Measurements from ENCODE around the gene TMEM131.

The TMEM131 gene

DNA sequence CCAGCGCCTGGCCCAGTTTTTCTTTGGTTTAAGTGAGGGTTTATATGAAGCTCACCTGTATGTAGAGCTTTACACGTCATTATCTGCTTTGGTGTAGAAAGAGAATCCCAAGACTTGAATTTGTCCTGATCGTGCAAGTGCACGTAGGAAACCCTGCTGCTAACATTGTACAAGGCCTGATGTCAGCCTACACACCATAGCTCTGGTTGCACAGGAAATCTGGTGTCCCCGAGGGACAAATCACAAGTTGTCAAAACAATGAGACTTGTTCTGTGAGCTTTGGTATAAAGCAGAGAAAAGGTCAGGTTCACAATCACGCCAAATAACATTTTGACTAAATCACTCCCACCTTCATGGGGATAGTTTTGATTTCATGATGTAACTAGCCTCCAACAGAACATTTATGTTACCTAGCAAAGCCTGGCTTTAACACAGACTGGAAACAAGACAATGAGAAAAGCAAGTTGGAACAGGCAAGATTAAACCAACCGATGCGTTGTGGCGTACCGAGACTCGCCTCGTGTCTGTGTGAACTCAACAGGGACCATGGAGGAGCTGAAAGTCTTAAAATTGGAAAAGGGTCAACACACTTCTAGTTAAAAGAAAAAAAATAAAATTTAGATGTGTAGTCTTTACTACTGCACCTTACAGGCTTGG, 240.9 kb downstream of the TMEM131 start:
- peaks cover 2% of the 10 kb centered on the region for H3K4me1 ChIP-seq (ENCODE audit: control insufficient read depth, insufficient read depth, low read length)
- H3K27ac ChIP-seq (ENCODE audit: low read length): no peak overlapping the region
- H3K9me3 ChIP-seq (ENCODE audit: control insufficient read depth, insufficient read depth, low read length): no peaks in the 10 kb centered on the region
- H3K36me3 ChIP-seq (ENCODE audit: control insufficient read depth, insufficient read depth, low read length): 0 out of 2 replicates have a peak, but pooled peaks cover 2% of the 10 kb centered on the region
- H3K4me3 ChIP-seq (ENCODE audit: low read length): no peak overlapping the region
- no CpG with 5 or more reads among the region's 12 CpGs for WGBS (ENCODE audit: insufficient coverage, insufficient read length)
- no peaks in the 10 kb centered on the region for H3K27me3 ChIP-seq (ENCODE audit: control insufficient read depth, insufficient read depth, low read length)
- DNase-seq (ENCODE audit: low read depth, low spot score): no peak

DNA sequence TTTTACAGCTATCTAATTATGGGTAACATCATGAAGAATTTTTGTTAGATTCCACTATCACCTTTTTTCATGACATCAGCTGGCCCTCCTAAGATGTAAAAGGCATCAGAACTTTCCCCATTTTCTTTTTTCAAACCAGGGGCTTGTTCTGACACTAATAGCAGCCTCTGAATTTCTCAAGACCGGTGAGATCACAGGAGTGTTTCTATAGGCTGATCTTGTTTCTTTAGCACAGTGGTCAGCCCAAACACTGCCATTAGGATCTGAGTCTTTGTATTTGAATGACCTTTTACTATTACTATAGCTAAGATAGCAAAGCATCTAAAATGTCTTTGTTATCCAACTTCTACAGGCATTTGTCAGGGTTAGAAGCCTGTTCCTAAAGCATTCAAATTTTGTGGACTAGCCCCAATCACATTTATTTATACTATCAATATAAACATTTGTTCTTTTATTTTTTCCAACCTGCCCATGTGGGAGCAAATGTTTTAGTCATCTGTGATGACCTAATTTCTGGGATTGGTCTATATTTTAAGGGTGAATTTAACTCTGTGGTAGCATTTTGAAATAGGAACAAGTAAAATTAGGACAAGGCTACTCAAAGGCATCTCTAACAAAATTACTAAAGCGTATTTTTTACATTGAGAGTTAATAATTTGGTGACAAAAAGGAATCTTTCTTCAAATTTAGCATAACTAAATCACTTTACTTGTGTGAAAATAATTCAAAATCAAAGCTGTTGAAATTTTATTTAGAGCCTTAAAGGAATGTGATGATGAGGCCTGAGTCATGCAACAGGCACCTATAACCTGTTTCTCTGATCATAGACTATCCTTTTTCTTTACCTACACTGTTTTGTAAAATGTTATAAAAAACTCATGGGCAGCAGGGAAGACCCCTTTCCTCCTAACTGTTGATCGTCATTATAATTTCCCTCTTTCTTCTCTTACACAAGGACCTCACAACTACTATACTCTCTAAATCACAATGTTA, 243.1 kb downstream of the TMEM131 start:
- Histone ChIP-seq H3K9me3 (ENCODE audit: control insufficient read depth, insufficient read depth, low read length) (no peaks in the 10 kb centered on the region), H3K27me3 (ENCODE audit: control insufficient read depth, insufficient read depth, low read length) (no peaks in the 10 kb centered on the region), H3K27ac (ENCODE audit: low read length) (no peak overlapping the region), H3K4me1 (ENCODE audit: control insufficient read depth, insufficient read depth, low read length) (peaks cover 5% of the 10 kb centered on the region), H3K4me3 (ENCODE audit: low read length) (no peak overlapping the region), H3K36me3 (ENCODE audit: control insufficient read depth, insufficient read depth, low read length) (0 out of 2 replicates have a peak, but pooled peaks cover 2% of the 10 kb centered on the region)
- DNase-seq (ENCODE audit: low read depth, low spot score): no peak
- WGBS (ENCODE audit: insufficient coverage, insufficient read length): 100% methylated on average over 1 of the region's 3 CpGs

DNA sequence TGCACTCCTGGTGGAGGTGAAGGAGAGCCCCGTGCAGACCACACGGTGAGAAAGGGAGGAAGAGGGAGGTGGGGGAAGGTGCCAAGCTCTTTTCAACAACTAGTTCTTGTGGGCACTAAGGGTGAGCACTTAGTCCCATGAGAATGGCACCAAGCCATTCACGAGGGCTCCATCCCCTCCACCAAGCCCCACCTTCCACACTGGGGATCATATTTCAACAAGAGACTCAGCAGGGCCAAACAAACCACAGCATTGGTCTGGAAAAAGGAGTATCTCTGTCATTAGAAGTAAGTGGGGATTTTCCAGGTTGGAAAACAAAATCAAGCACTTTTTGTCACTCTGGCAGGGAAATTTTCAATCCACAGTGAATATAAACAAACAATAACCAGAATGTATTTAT, 244.0 kb downstream of the TMEM131 start:
- H3K36me3 ChIP-seq (ENCODE audit: control insufficient read depth, insufficient read depth, low read length): no peaks in the 10 kb centered on the region
- WGBS (ENCODE audit: insufficient coverage, insufficient read length): no CpG with 5 or more reads among the region's 3 CpGs
- no peak for DNase-seq (ENCODE audit: low read depth, low spot score)
- no peaks in the 10 kb centered on the region for H3K9me3 ChIP-seq (ENCODE audit: control insufficient read depth, insufficient read depth, low read length)
- no peak overlapping the region for H3K27ac ChIP-seq (ENCODE audit: low read length)
- H3K27me3 ChIP-seq (ENCODE audit: control insufficient read depth, insufficient read depth, low read length): no peaks in the 10 kb centered on the region
- H3K4me3 ChIP-seq (ENCODE audit: low read length): no peak overlapping the region
- peaks cover 5% of the 10 kb centered on the region for H3K4me1 ChIP-seq (ENCODE audit: control insufficient read depth, insufficient read depth, low read length)

DNA sequence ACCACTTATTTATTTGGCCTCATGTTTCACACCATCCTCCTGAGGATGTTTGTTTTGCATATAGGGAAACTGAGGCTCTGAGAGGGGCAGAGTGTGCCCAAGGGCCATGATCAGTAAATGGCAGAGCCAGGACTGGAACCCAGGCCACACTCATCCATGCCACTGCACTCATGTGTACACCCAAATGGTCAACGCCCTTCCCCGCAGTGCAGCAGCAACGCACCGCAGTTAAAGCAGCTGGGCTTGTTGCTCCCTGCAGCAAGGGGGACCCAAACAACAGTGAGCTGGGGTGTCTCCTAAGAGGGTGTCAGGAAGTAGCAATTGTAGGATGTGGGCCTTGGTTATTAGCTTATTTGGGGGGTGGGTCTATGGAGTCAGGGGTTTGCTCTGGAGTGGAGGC, 245.7 kb downstream of the TMEM131 start:
- Histone ChIP-seq H3K27me3 (ENCODE audit: control insufficient read depth, insufficient read depth, low read length) (no peaks in the 10 kb centered on the region), H3K9me3 (ENCODE audit: control insufficient read depth, insufficient read depth, low read length) (no peaks in the 10 kb centered on the region), H3K27ac (ENCODE audit: low read length) (no peak overlapping the region), H3K4me3 (ENCODE audit: low read length) (no peak overlapping the region), H3K4me1 (ENCODE audit: control insufficient read depth, insufficient read depth, low read length) (peaks cover 5% of the 10 kb centered on the region), H3K36me3 (ENCODE audit: control insufficient read depth, insufficient read depth, low read length) (no peaks in the 10 kb centered on the region)
- DNase-seq (ENCODE audit: low read depth, low spot score): no peak
- no CpG with 5 or more reads among the region's 4 CpGs for WGBS (ENCODE audit: insufficient coverage, insufficient read length)

DNA sequence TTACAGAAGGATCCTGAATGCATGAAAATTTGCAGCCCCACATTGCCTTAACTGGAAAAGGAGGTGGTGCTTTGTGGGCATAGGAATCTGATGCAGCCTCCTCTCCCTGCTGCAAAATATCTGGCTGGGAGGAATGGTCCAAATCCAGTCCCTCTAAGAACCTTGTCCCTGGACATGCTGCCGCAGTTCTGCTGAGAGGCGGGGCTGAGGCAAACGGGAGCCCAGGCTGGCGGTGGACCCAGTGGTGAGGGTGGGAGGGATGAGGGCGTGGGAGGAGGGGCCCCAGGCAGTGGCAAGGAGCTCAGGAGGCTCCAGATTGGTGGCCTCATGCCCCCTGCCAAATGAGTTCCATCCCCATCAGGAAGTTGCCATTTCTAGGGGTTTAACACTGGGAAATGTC, 246.2 kb downstream of the TMEM131 start:
- Histone ChIP-seq H3K4me3 (ENCODE audit: low read length) (no peak overlapping the region), H3K9me3 (ENCODE audit: control insufficient read depth, insufficient read depth, low read length) (no peaks in the 10 kb centered on the region), H3K27ac (ENCODE audit: low read length) (no peak overlapping the region), H3K27me3 (ENCODE audit: control insufficient read depth, insufficient read depth, low read length) (no peaks in the 10 kb centered on the region), H3K36me3 (ENCODE audit: control insufficient read depth, insufficient read depth, low read length) (no peaks in the 10 kb centered on the region), H3K4me1 (ENCODE audit: control insufficient read depth, insufficient read depth, low read length) (peaks cover 5% of the 10 kb centered on the region)
- WGBS (ENCODE audit: insufficient coverage, insufficient read length): no CpG with 5 or more reads among the region's 5 CpGs
- DNase-seq (ENCODE audit: low read depth, low spot score): no peak

DNA sequence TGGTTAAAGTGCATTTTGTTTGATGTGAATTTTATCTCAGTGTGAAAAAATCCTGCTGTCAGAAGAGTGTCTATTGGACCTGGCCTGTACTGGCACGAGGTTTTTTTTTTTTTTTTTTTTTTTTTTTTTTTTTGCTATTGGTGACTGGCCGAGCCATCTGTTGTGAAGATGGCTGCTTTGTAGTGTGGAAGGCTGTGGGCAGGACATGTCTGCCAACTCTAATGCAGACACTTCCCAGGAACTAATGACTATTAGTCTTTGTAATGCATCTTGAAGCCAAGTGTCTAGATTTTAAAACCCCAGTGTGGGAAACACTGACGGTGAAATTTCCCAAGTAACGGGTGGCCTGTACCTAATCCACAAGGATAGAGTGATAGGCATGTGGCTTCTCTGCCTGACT, 248.0 kb downstream of the TMEM131 start:
- H3K27ac ChIP-seq (ENCODE audit: low read length): no peak overlapping the region
- H3K36me3 ChIP-seq (ENCODE audit: control insufficient read depth, insufficient read depth, low read length): no peaks in the 10 kb centered on the region
- H3K27me3 ChIP-seq (ENCODE audit: control insufficient read depth, insufficient read depth, low read length): no peaks in the 10 kb centered on the region
- H3K4me1 ChIP-seq (ENCODE audit: control insufficient read depth, insufficient read depth, low read length): peaks cover 5% of the 10 kb centered on the region
- no peaks in the 10 kb centered on the region for H3K9me3 ChIP-seq (ENCODE audit: control insufficient read depth, insufficient read depth, low read length)
- no CpG with 5 or more reads among the region's 4 CpGs for WGBS (ENCODE audit: insufficient coverage, insufficient read length)
- DNase-seq (ENCODE audit: low read depth, low spot score): no peak
- no peak overlapping the region for H3K4me3 ChIP-seq (ENCODE audit: low read length)

DNA sequence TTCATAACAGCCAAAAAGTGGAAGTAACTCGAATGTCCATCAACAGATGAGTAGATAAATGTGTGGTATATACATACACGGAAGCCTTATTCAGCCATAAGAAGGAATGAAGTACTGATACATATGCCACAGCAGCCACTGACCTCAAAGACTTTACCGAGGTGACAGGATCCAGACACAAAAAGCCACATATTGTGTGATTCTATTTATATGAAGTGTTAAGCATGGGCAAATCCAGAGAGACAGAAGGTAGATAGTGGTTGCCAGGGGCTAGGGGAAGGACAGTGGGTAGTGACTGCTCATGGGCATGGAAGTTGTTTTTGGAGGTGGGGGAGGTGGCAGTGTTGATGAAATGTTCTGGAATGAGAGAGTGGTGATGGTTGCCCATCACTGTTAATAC, 248.5 kb downstream of the TMEM131 start:
- H3K9me3 ChIP-seq (ENCODE audit: control insufficient read depth, insufficient read depth, low read length): no peaks in the 10 kb centered on the region
- peaks cover 6% of the 10 kb centered on the region for H3K4me1 ChIP-seq (ENCODE audit: control insufficient read depth, insufficient read depth, low read length)
- no peak for DNase-seq (ENCODE audit: low read depth, low spot score)
- H3K36me3 ChIP-seq (ENCODE audit: control insufficient read depth, insufficient read depth, low read length): no peaks in the 10 kb centered on the region
- no CpG with 5 or more reads among the region's 3 CpGs for WGBS (ENCODE audit: insufficient coverage, insufficient read length)
- no peaks in the 10 kb centered on the region for H3K27me3 ChIP-seq (ENCODE audit: control insufficient read depth, insufficient read depth, low read length)
- H3K27ac ChIP-seq (ENCODE audit: low read length): no peak overlapping the region
- no peak overlapping the region for H3K4me3 ChIP-seq (ENCODE audit: low read length)

DNA sequence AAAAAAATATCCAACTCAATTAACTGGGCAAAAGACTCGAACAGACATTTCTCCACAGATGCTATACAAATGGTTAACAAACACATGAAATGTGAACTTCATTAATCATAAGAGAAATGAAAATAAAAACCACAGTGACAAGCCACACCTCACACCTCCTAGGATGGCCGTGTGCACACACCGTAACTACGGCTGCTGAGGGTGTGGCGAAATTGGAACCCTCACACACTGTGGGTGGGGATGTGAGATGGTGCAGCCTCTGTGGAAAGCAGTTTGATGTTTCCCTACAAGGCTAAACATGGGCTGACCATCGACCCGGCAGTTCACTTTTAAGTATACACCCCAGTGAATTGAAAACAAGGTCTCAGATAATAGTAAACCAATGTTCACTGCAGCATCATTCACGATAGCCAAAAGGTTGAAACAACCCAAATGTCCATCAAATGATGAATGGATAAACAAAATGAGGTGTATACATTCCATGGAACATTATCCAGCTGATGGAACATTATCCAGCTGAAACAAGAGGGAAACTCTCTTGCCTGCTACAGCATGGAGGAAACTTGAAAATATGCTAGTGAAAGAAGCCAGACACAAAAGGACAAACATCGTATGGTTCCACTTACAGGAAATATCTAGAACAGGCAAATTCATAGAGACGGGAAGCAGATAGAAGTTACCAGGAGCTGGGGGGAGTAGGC, 250.1 kb downstream of the TMEM131 start:
- H3K4me3 ChIP-seq (ENCODE audit: low read length): no peak overlapping the region
- H3K27me3 ChIP-seq (ENCODE audit: control insufficient read depth, insufficient read depth, low read length): no peaks in the 10 kb centered on the region
- H3K9me3 ChIP-seq (ENCODE audit: control insufficient read depth, insufficient read depth, low read length): no peaks in the 10 kb centered on the region
- no peak for DNase-seq (ENCODE audit: low read depth, low spot score)
- WGBS (ENCODE audit: insufficient coverage, insufficient read length): no CpG with 5 or more reads among the region's 10 CpGs
- H3K36me3 ChIP-seq (ENCODE audit: control insufficient read depth, insufficient read depth, low read length): no peaks in the 10 kb centered on the region
- H3K27ac ChIP-seq (ENCODE audit: low read length): no peak overlapping the region
- H3K4me1 ChIP-seq (ENCODE audit: control insufficient read depth, insufficient read depth, low read length): peaks cover 4% of the 10 kb centered on the region; the same call in 1 of the 2 replicates

DNA sequence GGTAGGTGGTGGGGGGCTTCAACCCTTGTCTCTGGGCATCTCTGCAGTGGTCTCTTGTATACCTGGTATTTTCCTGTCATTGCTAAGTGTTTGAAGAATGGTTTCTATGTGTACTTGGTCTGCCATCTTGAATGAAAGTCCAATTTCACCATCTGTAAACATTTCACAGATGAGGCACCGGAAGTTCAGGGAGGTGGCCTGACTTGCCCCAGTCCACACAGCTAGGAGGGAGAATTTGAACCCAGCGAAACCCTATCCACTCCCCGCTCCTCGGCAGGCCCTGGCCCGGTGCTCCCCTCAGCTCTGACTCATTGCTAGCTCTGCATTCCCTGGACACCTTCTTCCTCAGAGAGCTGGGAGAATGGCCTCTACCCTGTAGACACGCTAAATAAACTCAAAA, 251.8 kb downstream of the TMEM131 start:
- 0 out of 2 replicates have a peak, but pooled peaks cover 1% of the 10 kb centered on the region for H3K4me1 ChIP-seq (ENCODE audit: control insufficient read depth, insufficient read depth, low read length)
- WGBS (ENCODE audit: insufficient coverage, insufficient read length): no CpG with 5 or more reads among the region's 6 CpGs
- DNase-seq (ENCODE audit: low read depth, low spot score): no peak
- no peaks in the 10 kb centered on the region for H3K27me3 ChIP-seq (ENCODE audit: control insufficient read depth, insufficient read depth, low read length)
- H3K4me3 ChIP-seq (ENCODE audit: low read length): no peak overlapping the region
- H3K27ac ChIP-seq (ENCODE audit: low read length): no peak overlapping the region
- no peaks in the 10 kb centered on the region for H3K9me3 ChIP-seq (ENCODE audit: control insufficient read depth, insufficient read depth, low read length)
- no peaks in the 10 kb centered on the region for H3K36me3 ChIP-seq (ENCODE audit: control insufficient read depth, insufficient read depth, low read length)

DNA sequence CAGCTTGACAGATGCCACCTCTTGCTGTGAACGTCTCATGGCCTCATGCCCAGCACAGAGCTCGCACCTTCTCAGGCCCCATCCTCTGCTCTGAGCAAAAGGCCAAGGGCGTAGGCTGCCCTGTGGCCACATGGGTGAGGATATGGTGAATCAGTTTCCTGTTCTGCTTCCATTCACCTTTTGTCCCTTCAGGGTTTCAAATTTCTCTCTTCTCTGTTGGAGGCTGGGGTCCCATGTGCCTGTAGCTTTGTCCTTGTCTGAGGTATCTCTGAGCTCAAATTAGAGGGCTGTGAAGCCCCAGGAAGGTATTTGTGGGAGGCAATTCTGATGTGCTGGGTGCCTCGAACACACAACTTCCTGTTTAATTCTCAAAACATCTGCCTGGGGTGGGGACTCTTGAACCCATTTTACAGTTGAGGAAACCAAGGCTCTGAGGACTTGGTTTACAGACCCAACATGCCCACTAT, 253.3 kb downstream of the TMEM131 start:
- H3K27me3 ChIP-seq (ENCODE audit: control insufficient read depth, insufficient read depth, low read length): no peaks in the 10 kb centered on the region
- H3K36me3 ChIP-seq (ENCODE audit: control insufficient read depth, insufficient read depth, low read length): no peaks in the 10 kb centered on the region
- DNase-seq (ENCODE audit: low read depth, low spot score): no peak
- peaks cover 1% of the 10 kb centered on the region; the same call in 1 of the 2 replicates for H3K4me1 ChIP-seq (ENCODE audit: control insufficient read depth, insufficient read depth, low read length)
- no peak overlapping the region for H3K27ac ChIP-seq (ENCODE audit: low read length)
- WGBS (ENCODE audit: insufficient coverage, insufficient read length): no CpG with 5 or more reads among the region's 4 CpGs
- H3K9me3 ChIP-seq (ENCODE audit: control insufficient read depth, insufficient read depth, low read length): no peaks in the 10 kb centered on the region
- no peak overlapping the region for H3K4me3 ChIP-seq (ENCODE audit: low read length)

All from iPS DF 6.9 (cell line).